Neural progenitor cell (in vitro differentiated cells): ENCODE measurements around the gene ERMARD.

Experiments
- EZH2 ChIP-seq: fragments of 200-600 bp; sonication (generic); IDR thresholded peaks from 2 replicates; pipeline ENCODE4 v1.6.1; 2017; ENCODE audit warnings: antibody characterized with exemption, mild to moderate bottlenecking, moderate library complexity
- EZH2phosphoT487 ChIP-seq: fragments of 200-600 bp; sonication (generic); IDR thresholded peaks from 2 replicates; pipeline ENCODE4 v1.6.1; 2017; ENCODE audit warnings: antibody characterized with exemption
- TF ChIP-seq, protein P1 (sequence below): fragments of 200-600 bp; sonication (generic); IDR thresholded peaks from 2 replicates; pipeline ENCODE4 v1.5.1; 2017; ENCODE audit warnings: antibody characterized with exemption, mild to moderate bottlenecking

DNA sequence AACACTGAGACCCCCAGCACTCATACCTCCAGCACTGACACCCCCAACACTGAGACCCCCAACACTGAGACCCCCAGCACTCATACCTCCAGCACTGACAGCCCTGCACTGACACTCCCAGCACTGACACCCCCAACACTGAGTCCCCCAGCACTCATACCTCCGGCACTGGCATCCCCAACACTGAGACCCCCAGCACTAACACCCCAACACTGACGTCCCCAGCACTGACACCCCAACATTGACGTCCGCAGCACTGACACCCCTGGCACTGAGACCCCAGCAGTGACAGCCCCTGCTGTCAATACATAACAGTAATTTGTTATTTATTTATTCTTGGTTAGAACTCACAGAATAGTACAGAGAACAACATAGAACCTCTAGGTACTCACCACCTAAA lies 58.0 kb downstream of the ERMARD start:
- no peak for TF ChIP-seq EZH2
- TF ChIP-seq, protein P1, sequence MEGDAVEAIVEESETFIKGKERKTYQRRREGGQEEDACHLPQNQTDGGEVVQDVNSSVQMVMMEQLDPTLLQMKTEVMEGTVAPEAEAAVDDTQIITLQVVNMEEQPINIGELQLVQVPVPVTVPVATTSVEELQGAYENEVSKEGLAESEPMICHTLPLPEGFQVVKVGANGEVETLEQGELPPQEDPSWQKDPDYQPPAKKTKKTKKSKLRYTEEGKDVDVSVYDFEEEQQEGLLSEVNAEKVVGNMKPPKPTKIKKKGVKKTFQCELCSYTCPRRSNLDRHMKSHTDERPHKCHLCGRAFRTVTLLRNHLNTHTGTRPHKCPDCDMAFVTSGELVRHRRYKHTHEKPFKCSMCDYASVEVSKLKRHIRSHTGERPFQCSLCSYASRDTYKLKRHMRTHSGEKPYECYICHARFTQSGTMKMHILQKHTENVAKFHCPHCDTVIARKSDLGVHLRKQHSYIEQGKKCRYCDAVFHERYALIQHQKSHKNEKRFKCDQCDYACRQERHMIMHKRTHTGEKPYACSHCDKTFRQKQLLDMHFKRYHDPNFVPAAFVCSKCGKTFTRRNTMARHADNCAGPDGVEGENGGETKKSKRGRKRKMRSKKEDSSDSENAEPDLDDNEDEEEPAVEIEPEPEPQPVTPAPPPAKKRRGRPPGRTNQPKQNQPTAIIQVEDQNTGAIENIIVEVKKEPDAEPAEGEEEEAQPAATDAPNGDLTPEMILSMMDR, result no peak
- TF ChIP-seq EZH2phosphoT487, result no peak
